Measurements from ENCODE around the gene PAXX.

Gene PAXX

DNA sequence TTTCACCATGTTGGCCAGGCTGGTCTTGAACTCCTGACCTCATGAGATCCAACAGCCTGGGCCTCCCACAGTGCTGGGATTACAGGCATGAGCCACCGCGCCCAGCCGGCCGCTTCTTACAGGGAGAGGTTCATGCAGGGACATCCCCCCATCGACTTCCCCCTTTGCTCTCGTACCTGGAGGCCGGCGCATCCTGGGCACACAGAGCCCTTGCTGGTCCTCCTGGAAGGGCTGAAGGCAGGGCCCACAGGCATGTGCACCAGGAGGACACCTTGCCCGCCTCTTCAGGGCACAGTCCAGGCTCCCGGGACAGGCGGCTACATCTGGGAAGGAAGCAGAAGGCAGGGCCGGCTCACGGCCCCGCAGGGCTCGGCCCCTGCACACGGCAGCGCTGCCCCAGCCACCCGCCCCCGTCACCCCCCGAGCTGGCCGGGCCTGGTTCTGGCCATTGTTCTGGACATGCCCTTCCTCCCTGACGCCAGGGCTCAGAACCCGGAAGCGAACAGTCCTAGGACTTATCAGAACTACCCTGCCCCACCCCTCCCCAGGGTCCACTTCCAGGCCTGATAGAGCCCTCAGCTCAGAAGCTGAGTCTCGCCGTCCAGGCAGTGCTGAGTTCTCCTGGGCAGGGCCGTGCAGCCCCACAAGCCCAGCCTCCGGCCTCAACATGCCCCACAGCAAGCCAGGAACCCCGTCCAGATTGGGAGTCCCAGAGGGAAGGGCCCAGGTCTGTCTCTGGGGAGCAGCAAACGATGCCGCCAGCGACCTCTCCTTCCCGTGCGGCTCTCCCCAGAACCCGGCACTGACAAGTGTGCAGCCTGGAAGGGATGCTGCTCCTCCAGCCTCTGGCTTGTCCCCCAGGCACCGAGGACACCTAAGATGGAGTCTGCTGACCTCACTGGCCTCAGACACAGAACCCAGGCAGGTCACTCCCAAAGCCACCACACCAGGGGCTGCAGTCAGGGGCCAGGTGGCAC lies 50.8 kb downstream of the PAXX start:
- Histone ChIP-seq H3K27me3 (ENCODE audit: control insufficient read depth, insufficient read depth, low read length) (peaks cover 5% of the 10 kb centered on the region; the same call in 1 of the 2 replicates), H3K27ac (ENCODE audit: low read length) (no peak overlapping the region), H3K4me3 (ENCODE audit: low read length) (no peak overlapping the region), H3K9me3 (ENCODE audit: control insufficient read depth, insufficient read depth, low read length) (no peaks in the 10 kb centered on the region), H3K4me1 (ENCODE audit: control insufficient read depth, insufficient read depth, low read length) (0 out of 2 replicates have a peak, but pooled peaks cover 2% of the 10 kb centered on the region), H3K36me3 (ENCODE audit: control insufficient read depth, insufficient read depth, low read length) (no peaks in the 10 kb centered on the region; the same call in 1 of the 2 replicates)
- DNase-seq (ENCODE audit: low read depth, low spot score): no peak
- WGBS (ENCODE audit: insufficient coverage, insufficient read length): no CpG with 5 or more reads among the region's 36 CpGs
